GM19099 (cell line): ENCODE results near the gene PLA2G2E.
A peak's percentile ranks its signal among the peaks of the same experiment; 100 is the strongest.

Experiments
- POLR2A ChIP-seq: IDR thresholded peaks from 3 replicates; pipeline ENCODE4 v1.6.1; 2011; ENCODE audit warnings: low read depth; ENCODE audit not compliant: insufficient read length; ENCODE audit errors: extremely low read depth

PLA2G2E gene

GRCh38 chr1:19909392-19909791 lies 14.0 kb downstream of the PLA2G2E start:
- no peak for TF ChIP-seq POLR2A

DNA sequence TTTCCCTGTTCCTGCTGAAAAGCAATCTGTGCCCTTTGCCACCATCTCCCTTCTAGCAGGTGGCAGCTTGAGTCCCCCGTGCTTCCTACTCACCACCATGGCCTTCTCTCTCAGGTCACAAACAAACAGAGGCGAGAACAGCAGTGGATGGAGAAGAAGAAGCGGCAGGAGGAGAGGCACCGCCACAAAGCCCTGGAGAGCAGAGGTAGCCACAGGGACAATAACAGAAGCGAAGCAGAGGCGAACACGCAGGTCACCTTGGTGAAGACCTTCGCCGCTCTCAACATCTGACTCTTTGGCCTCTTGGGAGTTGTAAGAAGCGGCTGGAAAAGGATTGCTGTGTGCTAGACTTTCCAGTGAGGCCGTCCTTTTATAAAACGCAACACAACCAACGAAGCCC lies 16.0 kb downstream of the PLA2G2E start:
- TF ChIP-seq POLR2A: no peak

DNA sequence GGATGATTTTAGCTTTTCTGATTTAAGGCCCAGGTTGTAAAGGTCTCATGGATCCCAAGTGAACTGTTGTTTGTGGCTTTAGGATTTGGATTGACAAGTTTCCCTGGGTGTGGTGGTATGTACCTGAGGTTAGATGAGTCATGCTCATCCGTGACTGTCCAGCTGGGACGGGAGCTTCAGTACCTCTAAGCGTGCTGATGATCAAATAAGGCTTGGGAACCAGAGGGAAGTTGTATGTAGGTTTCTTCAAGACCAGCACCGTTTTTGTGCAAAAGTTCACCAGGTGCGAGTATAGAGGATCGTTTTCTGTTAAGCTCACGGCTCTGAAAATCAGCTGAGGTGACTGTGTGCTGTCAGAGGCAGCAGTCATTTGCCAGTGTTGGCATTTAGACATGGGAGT lies 19.8 kb downstream of the PLA2G2E start:
- no peak for TF ChIP-seq POLR2A

GRCh38 chr1:19901653-19902052 lies 21.8 kb downstream of the PLA2G2E start:
- no peak for TF ChIP-seq POLR2A

- no peak for TF ChIP-seq POLR2A
Observed at GRCh38 chr1:19894218-19894617, 29.2 kb downstream of the PLA2G2E start.

DNA sequence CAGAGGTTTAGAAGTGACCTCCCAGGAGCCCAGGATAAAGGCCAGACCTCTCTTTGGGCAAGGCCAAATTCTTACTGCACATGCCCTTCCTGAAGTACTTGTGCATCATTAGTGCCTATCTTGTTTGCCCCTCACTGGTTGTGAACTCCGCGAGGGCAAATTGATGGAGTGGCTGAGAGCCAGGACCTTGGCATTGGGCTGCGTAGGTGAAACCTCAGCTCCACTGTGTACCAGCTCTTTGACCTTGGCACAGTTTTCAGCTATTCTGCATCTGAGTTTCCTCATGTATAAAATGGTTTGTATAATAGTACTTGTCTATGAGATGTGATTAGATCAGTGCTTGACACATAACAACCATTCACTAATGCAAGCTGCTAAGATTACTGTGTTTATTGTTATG lies 29.7 kb downstream of the PLA2G2E start:
- TF ChIP-seq POLR2A: no peak

GRCh38 chr1:19892628-19893168 lies 30.7 kb downstream of the PLA2G2E start:
- no peak for TF ChIP-seq POLR2A

DNA sequence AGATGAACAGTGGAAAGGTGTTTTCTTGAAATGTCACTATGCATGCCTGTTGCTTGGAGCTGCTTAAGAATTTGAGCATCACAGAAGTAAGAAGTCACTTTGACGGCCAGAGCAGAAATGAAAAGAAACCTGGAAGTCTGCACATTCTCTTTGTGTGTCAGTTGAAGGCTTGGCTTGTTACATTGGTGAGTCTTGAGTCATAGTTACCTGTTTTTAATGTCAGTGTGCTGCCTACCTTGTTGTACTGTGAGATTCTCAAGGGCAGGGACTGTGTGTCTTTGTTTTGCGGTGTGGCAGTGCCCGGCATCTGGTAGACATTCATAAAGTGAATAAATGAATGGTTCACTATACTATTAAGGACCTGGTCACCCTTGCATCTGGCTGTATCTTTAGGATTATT lies 31.3 kb downstream of the PLA2G2E start:
- TF ChIP-seq POLR2A: no peak

- TF ChIP-seq POLR2A: no peak
Observed at GRCh38 chr1:19889656-19890055, 33.8 kb downstream of the PLA2G2E start.

DNA sequence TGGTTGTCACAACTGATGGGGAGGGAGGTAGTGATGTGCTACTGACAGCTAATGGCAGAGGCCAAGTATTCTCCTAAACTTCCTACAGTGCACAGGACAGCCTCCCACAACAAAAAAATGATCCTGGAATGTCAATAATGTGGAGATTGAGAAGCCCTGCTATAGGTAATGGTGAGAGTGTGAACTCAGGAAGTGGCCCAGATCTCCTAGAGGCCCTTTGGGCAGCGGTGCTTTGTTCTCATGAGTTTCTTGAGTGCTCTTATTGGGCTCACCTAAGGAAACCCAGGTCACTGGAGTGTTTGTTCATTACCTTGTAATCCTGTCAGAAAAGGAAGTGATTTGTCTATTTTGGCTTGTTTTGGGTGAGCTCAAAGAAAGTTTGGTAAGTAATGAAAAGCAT lies 35.3 kb downstream of the PLA2G2E start:
- TF ChIP-seq POLR2A: no peak

GRCh38 chr1:19885821-19886220 lies 37.6 kb downstream of the PLA2G2E start:
- no peak for TF ChIP-seq POLR2A

GRCh38 chr1:19884312-19884711 lies 39.1 kb downstream of the PLA2G2E start:
- TF ChIP-seq POLR2A: no peak

GRCh38 chr1:19882111-19883071 lies 41.0 kb downstream of the PLA2G2E start, which contains the start of gene OTUD3:
Gene OTUD3, plus strand, starts transcription at chr1:19882395. Its CDS starts 119 bp downstream, at chr1:19882514.
- peak; percentile 80 for TF ChIP-seq POLR2A

GRCh38 chr1:19879661-19880060 lies 43.8 kb downstream of the PLA2G2E start:
- TF ChIP-seq POLR2A: no peak

DNA sequence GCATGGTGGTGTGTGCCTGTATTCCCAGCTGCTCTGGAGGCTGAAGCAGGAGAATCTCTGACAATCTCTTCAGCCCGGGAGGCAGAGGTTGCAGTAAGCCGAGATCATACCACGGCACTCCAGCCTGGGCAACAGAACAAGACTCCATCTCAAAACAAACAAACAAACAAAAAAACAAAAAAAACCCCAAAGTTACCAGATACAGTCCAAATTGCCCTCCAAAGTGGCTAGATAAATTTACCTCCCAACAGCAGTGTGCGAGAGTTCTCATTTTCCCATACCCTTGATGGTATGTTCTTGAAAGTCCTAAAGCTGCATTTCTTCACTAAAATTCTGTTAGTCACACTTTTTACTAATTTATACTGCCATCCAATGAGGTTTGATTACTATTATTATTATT lies 44.2 kb downstream of the PLA2G2E start:
- TF ChIP-seq POLR2A: no peak

DNA sequence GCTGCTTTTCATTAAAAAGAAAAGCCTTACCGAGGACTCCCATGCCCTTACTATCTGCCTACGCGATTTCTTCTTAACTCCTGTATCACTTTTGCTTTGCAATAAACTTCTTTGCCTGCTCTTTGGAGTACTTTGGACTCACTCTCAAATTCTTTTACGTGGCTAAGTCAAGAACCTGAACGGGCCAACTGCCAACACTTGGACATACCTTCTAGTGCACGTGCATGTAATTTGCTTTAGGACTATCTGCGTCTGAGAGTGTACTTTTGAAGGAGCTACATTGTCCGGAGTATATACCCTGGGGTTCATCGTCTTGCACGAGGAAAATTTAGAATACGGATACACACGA lies 44.8 kb downstream of the PLA2G2E start:
- no peak for TF ChIP-seq POLR2A
